Measurements from ENCODE around the gene HDGFL3.
"Not testable (repeated sequence)": the region's sequence is repeated elsewhere in the genome, so short reads cannot be mapped to it uniquely, and the experiment has no call there.

The HDGFL3 gene

DNA sequence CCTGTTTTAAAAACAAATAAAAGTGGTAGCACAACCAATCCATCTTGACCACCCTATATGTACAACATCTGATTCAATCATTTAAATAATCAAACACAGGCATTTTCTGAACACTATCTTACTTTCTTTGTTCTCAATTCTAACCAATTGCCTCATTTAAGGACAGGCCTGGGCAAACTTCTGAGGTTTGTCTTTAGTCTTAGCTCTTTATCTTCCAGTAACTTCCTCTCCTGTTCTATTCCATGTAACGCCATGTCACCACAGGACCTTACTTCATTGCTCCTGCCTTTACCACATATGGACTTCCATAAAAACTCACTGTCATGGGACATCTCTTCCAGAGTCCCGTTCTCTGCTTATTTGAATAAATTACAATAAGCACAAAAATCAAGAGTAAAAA, 14.9 kb downstream of the HDGFL3 start:
- no peak for DNase-seq

GRCh38 chr15:83190450-83190849, 17.2 kb downstream of the HDGFL3 start:
- DNase-seq: no peak

DNA sequence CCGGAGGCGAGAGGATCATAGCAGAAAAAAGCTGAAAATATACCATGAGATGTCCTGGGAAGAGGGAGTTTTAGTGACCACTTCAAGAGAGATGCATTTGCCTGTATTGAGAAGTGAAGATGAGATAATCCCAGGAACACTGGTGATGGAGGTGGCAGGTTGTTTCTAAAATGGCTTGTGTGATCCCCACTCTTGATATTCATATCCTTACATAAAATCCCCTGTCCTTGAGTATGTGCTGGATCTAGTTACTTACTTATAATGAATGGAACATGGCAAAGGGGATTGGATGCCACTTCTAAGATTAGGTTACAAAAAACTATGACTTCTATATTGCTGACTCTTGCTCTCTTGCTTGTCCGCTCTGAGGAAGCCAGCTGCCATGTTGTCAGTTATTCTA, 22.1 kb downstream of the HDGFL3 start:
- no peak for DNase-seq

- DNase-seq: no peak
These were observed 28.7 kb downstream of the HDGFL3 start for GRCh38 chr15:83178869-83179325.

GRCh38 chr15:83178390-83178789, 29.2 kb downstream of the HDGFL3 start:
- DNase-seq: no peak

DNA sequence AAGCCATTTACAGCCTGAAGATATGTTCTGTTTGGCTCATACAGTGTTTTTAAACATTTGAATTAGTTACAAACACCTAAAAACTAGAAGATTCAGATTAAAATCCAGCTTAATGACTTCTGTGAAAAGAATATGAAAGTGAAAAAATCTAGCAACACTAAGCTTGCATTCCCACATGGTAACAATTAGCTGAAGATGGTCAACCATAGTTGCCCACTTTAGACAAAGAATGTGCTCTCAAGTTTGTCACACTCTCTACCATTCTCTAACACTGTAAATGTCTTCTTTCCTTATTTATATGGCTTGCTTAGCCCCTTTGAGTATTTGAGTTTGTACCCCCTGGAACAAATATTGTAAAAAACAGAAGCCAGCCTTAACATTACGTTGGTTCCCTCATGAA, 32.7 kb downstream of the HDGFL3 start:
- no peak for DNase-seq

- no peak for DNase-seq
These were observed 37.0 kb downstream of the HDGFL3 start for GRCh38 chr15:83170474-83171165.

DNA sequence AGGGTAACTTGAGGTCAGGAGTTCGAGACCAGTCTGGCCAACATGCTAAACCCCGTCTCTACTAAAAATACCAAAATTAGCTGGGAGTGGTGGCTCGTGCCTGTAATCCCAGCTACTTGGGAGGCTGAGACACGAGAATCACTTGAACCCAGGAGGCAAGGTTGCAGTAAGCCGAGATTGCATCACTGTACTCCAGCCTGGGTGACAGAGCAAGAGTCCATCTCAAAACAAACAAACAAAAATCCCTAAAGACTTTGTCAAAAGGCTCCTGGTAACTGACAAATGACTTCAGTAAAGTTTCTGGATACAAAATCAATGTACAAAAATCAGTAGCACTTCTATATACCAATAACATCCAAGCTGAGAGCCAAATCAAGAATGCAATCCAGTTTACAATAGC, 38.0 kb downstream of the HDGFL3 start:
- DNase-seq: not testable (repeated sequence)

GRCh38 chr15:83166830-83167229, 40.8 kb downstream of the HDGFL3 start:
- no peak for DNase-seq

DNA sequence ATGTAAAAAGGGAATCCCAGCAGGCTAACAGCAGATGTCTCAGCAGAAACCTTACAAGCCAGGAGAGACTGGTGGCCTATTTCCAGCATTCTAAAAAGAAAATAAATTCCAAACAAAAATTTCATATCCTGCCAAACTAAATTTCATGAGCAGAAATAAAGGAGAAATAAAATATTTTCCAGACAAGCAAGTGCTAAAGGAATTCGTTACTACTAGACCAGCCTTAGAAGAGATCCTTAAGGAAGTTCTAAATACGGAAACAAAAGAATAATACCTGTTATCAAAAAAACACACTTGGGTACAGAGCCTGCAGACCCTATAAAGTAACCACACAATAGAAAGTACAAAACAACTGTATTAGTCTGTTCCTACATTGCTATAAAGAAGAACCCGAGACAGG, 41.4 kb downstream of the HDGFL3 start:
- no peak for DNase-seq

- DNase-seq: no peak
These were observed 42.7 kb downstream of the HDGFL3 start for GRCh38 chr15:83164771-83165404.

DNA sequence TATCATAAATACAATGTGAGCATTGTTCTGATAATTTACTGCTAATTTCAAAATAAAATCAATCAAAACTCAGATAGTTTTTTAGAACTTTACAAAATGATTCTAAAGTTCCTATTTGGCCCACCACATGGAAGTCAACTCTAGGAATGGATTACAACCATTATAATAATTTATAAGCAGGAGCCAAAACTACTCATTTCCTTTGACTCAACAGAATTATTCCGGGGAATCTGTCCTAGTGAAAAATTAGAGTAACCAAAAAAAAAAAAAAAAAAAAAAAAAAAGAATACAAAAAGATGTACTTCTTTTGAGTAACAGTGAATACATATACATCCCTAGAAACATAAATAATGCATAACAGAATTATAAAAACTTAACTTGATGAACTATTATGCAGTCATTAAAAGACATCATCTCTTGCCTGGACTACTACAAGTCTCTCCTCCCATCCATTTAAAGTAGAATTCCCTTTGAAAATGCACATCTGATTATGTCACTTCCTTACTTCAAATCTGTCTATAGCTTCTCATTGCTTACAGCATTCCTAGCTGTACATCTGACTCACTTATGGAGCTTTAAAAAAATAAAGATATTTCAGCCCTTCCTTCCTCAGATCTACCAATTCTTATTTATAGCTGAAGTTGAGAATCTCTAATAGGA, 43.4 kb downstream of the HDGFL3 start:
- DNase-seq: no peak

DNA sequence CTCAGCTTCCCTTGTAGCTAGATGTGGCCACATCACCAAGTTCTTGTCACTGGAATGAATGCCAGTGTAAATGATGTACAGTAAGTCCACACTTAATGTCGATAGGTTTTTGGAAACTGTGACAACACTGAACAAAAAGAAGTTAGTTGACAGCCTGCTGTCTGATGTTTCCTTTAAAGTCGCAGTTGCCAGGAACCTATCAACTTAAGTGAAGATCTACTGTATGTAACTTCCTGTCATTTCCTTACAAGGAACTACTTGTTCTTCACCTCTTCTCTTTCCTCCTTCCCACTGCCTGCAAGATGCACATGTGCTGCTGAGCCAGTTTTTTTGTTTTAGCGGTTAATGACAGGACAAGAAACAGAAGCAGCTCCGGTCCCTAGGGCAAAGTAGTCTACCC, 44.6 kb downstream of the HDGFL3 start:
- DNase-seq: no peak

DNA sequence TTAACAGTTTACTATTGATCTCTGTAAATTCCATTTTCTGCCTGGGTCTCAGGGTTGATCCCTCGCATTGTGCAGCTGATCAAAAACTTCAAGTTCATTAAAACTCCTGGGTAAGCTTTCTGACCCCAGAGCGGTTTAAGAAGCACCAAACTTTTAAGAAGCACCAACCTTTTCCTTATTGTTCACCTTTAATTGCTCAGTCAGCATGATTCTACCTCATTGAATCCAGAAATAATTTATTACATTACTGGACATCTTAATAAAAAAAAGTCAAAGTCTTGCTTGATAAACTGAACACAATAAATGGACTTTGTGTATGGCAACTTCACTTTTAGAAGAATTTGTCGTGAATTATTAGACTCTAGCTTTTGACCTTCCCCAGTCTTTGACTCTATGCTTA, 46.9 kb downstream of the HDGFL3 start:
- no peak for DNase-seq

DNA sequence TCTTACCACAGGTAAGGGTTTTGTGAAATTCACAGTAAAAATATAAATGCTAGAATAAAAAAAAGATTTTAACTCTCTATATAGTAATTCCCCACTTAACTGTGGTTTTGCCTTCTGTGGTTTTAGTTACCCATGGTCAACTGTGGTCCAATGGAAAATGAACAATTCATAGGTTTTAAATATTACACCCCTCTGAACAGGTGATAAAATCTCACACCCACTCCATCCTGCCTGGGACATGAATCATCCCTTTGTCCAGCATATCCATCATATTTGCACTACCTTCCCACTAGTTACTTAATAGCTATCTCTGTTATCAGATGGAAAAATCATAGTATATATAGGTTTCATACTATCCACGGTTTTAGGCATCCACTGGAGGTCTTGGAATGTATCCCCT, 49.2 kb downstream of the HDGFL3 start:
- DNase-seq: no peak

- no peak for DNase-seq
These were observed 51.7 kb downstream of the HDGFL3 start for GRCh38 chr15:83155942-83156341.

DNA sequence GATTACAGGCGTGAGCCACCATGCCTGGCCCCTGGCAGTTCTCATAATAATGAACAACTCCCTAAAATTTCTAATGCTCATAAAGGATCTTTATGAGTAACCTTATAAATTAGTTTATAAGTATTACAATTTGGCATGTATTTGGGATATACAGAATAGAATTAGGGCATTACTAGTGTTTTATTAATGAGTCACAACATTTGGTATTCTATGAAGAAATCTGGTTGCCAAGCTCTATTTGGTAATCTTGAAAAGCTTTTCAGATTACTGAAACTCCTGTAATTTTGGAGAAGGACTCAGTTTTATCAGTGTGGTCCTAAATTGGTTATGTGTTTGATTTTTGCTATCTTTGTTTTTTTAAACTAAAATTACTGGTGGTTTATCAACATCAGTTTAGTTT, 54.3 kb downstream of the HDGFL3 start:
- DNase-seq: no peak

DNA sequence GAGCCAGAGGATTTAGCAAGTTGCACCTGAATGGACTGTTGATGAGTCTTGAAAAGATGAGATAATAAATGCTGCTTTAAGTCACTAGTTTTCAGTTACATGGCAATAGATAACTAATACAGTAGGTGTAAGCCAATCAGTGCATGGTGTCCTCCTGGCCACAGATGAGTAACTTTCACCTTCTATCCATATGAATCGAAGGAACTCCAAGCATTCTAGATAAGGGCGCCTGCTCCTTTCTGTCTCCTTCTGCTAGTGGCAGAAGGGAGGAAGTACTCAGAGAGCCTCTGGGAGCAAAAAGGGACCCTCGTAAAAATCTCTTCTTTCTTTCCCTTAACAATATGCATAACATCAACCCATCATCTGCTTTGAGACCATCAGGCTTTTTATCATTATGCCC, 62.9 kb downstream of the HDGFL3 start:
- DNase-seq: no peak

DNA sequence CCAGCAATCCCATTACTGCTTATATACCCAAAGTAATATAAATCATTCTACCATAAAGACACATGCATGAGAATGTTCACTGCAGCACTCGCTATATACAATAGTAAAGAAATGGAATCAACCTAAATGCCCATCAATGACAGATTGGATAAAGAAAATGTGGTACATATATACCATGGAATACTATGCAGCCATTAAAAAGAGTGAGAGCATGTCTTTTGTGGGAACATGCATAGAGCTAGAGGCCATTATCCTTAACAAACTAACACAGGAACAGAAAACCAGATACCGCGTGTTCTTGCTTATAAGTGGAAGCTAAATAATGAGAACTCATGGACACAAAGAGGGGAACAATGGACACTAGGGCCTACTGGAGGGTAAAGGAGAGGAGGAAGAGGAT, 65.5 kb downstream of the HDGFL3 start:
- not testable (repeated sequence) for DNase-seq

DNA sequence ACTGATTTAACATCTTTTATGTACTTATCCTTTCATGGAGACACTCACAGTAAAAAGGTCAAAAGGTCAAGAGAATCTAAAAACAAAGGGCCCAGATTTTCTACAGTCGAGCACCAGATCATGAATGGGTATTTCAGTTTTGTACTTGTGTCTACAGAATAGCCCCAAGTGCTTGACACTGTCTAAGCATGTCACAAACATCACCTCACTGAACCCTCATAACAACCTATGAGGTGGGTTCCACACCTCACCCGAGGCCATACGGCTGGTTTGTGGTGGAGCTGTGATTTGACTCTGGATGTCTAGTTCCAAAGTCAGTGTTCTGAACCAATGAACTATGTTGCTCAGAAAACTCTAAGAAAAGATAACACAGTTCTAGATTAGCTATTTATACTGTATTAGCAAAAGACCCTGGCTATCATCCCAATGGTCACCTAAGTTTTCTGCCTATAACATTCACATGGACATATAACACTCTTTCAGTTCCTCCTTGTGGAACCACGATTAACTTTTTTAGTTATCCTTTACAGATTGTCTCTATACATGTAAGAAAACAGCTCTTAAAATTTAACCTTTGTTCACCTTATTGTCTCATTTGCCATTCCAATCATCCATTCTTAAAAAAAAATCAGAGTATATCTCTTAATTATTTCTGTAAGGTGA, 74.6 kb downstream of the HDGFL3 start:
- no peak for DNase-seq

- DNase-seq: no peak
These were observed 77.8 kb downstream of the HDGFL3 start for GRCh38 chr15:83129791-83130190.

DNA sequence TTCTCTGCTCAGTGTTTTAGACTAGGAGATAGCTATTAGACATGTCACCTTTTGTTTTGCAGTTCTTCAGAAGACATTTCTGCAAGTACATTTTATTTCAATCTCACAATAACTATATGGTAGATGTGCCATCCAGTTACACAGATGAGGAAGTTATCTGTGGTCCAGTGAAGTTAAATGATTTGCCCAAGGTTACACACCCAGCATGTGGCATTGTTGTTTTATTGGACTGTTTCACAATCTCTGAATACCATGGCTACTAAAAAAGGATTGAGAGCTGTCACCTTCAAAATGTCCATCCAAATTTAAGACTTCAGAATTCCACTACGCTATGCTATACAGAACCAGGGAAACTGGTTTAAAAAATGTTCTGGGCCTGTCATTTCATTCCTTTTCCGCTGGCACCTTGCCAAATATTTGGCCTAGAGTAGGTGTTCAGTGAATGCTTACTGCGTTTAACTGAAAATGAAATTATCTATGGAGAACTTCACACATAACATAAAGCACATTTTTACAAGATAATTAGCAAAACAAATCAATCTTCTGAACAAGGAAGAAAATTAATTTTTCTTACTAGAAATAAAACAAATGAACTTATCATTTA, 80.0 kb downstream of the HDGFL3 start:
- DNase-seq: no peak

GRCh38 chr15:83123529-83123928, 84.1 kb downstream of the HDGFL3 start:
- no peak for DNase-seq
